H9 (cell line): Measurements from ENCODE around the gene RHEX. TPM values are rescaled to one million over a fixed set of nuclear protein-coding genes. Genes with fewer than 3 reads are reported as not detected.

Experiments
- DNase-seq: peaks from one replicate; pipeline ENCODE4 v3.0.0-alpha.2; 2017
- H2AFZ ChIP-seq: one replicate; pipeline ENCODE4 v1.6.1; 2013; ENCODE audit warnings: mild to moderate bottlenecking, low read length, control low read depth, moderate library complexity
- H2AK5ac ChIP-seq: 2 replicates; pipeline ENCODE4 v1.6.1; 2013; ENCODE audit warnings: low read length, control low read depth, mixed read lengths; ENCODE audit not compliant: insufficient read length
- H2BK120ac ChIP-seq: one replicate; pipeline ENCODE4 v1.6.1; 2013; ENCODE audit warnings: low read depth, mild to moderate bottlenecking, low read length, control low read depth, inconsistent platforms; ENCODE audit not compliant: poor library complexity, severe bottlenecking
- H2BK12ac ChIP-seq: 2 replicates; pipeline ENCODE4 v1.6.1; 2013; ENCODE audit warnings: low read length, control low read depth, mixed read lengths, low read depth; ENCODE audit not compliant: insufficient read length
- H2BK15ac ChIP-seq: 2 replicates; pipeline ENCODE4 v1.6.1; 2013; ENCODE audit warnings: low read depth, low read length, control low read depth
- H2BK20ac ChIP-seq: one replicate; pipeline ENCODE4 v1.6.1; 2013; ENCODE audit warnings: low read depth, mild to moderate bottlenecking, low read length, control low read depth, inconsistent platforms; ENCODE audit not compliant: poor library complexity, severe bottlenecking
- H2BK5ac ChIP-seq: 2 replicates; pipeline ENCODE4 v1.6.1; 2013; ENCODE audit warnings: low read length, control low read depth, mixed read lengths; ENCODE audit not compliant: insufficient read length
- H3K14ac ChIP-seq: 2 replicates; pipeline ENCODE4 v1.6.1; 2013; ENCODE audit warnings: low read length, control low read depth; ENCODE audit not compliant: insufficient read depth
- H3K18ac ChIP-seq: 2 replicates; pipeline ENCODE4 v1.6.1; 2013; ENCODE audit warnings: low read depth, mild to moderate bottlenecking, mixed read lengths, low read length, control low read depth; ENCODE audit not compliant: insufficient read length
- H3K23ac ChIP-seq: 2 replicates; pipeline ENCODE4 v1.6.1; 2013; ENCODE audit warnings: low read length, control low read depth, mixed read lengths, low read depth; ENCODE audit not compliant: insufficient read length
- H3K23me2 ChIP-seq: 2 replicates; pipeline ENCODE4 v1.6.1; 2013; ENCODE audit warnings: low read depth, mild to moderate bottlenecking, mixed read lengths, low read length, control low read depth; ENCODE audit not compliant: insufficient read length, poor library complexity, severe bottlenecking
- H3K27ac ChIP-seq: 2 replicates; pipeline ENCODE4 v1.5.1; 2013; ENCODE audit warnings: low read length, control low read depth, mixed read lengths, low read depth; ENCODE audit not compliant: insufficient read length
- H3K27me3 ChIP-seq: 2 replicates; pipeline ENCODE4 v1.6.1; 2013; ENCODE audit warnings: low read length, control low read depth, inconsistent platforms; ENCODE audit not compliant: insufficient read depth
- H3K4ac ChIP-seq: 2 replicates; pipeline ENCODE4 v1.6.1; 2013; ENCODE audit warnings: low read depth, mild to moderate bottlenecking, control low read depth, inconsistent platforms, low read length, moderate library complexity
- H3K4me1 ChIP-seq: 2 replicates; pipeline ENCODE4 v1.6.1; 2013; ENCODE audit warnings: low read length, control low read depth, inconsistent platforms; ENCODE audit not compliant: insufficient read depth
- H3K4me2 ChIP-seq: 2 replicates; pipeline ENCODE4 v1.6.1; 2013; ENCODE audit warnings: low read length, control low read depth, mixed read lengths; ENCODE audit not compliant: insufficient read length, insufficient read depth
- H3K56ac ChIP-seq: 2 replicates; pipeline ENCODE4 v1.6.1; 2013; ENCODE audit warnings: low read depth, mild to moderate bottlenecking, mixed read lengths, low read length, control low read depth; ENCODE audit not compliant: insufficient read length
- H3K79me1 ChIP-seq: 2 replicates; pipeline ENCODE4 v1.6.1; 2013; ENCODE audit warnings: low read depth, mild to moderate bottlenecking, moderate library complexity, low read length, control low read depth, inconsistent platforms; ENCODE audit not compliant: insufficient read depth, poor library complexity, severe bottlenecking
- H3K79me2 ChIP-seq: 2 replicates; pipeline ENCODE4 v1.6.1; 2013; ENCODE audit warnings: low read length, control low read depth, inconsistent platforms; ENCODE audit not compliant: insufficient read depth
- H3K9ac ChIP-seq: 2 replicates; pipeline ENCODE4 v1.6.1; 2013; ENCODE audit warnings: low read length, control low read depth, mixed read lengths; ENCODE audit not compliant: insufficient read length; ENCODE audit errors: extremely low read depth
- H3K9me3 ChIP-seq: one replicate; pipeline ENCODE4 v1.6.1; 2013; ENCODE audit warnings: low read depth, low read length, inconsistent platforms; ENCODE audit not compliant: control insufficient read depth
- H3T11ph ChIP-seq: one replicate; pipeline ENCODE4 v1.6.1; 2013; ENCODE audit warnings: mild to moderate bottlenecking, low read length, control low read depth, inconsistent platforms
- H4K20me1 ChIP-seq: one replicate; pipeline ENCODE4 v1.6.1; 2013; ENCODE audit not compliant: control insufficient read depth, insufficient read length, insufficient read depth
- H4K5ac ChIP-seq: 2 replicates; pipeline ENCODE4 v1.6.1; 2013; ENCODE audit warnings: low read depth, mild to moderate bottlenecking, mixed read lengths, low read length, control low read depth; ENCODE audit not compliant: insufficient read length
- H4K8ac ChIP-seq: replicated peaks from 2 replicates; pipeline ENCODE4 v1.6.1; 2013; ENCODE audit warnings: low read length, control low read depth, mixed read lengths, low read depth; ENCODE audit not compliant: insufficient read length
- H4K91ac ChIP-seq: 2 replicates; pipeline ENCODE4 v1.6.1; 2013; ENCODE audit warnings: low read depth, mild to moderate bottlenecking, moderate library complexity, mixed read lengths, low read length, control low read depth; ENCODE audit not compliant: insufficient read length
- H3K27ac Mint-ChIP-seq, 3 experiments: 2 replicates in 2 of 3; 3 replicates in 1 of 3; pipeline ENCODE4 v1.8.0; 2020 to 2021; ENCODE audit warnings: mixed read lengths in 3 of 3, mild to moderate bottlenecking in 1 of 3, moderate library complexity in 1 of 3
- H3K27me3 Mint-ChIP-seq: 2 replicates; pipeline ENCODE4 v1.8.0; 2021; ENCODE audit warnings: low read depth, mild to moderate bottlenecking, moderate library complexity, mixed read lengths
- H3K36me3 Mint-ChIP-seq, 3 experiments: 2 replicates in 2 of 3; 3 replicates in 1 of 3; pipeline ENCODE4 v1.8.0; 2020 to 2021; ENCODE audit warnings: low read depth in 3 of 3, mixed read lengths in 3 of 3; ENCODE audit not compliant: insufficient read depth in 1 of 3
- H3K4me1 Mint-ChIP-seq, 2 experiments: 2 replicates each; pipeline ENCODE4 v1.8.0; 2020; ENCODE audit warnings: mixed read lengths in 2 of 2
- H3K4me3 Mint-ChIP-seq, 2 experiments: 2 replicates in 1 of 2; 3 replicates in 1 of 2; pipeline ENCODE4 v1.8.0; 2020 to 2021; ENCODE audit warnings: mild to moderate bottlenecking in 2 of 2, mixed read lengths in 2 of 2, moderate library complexity in 1 of 2
- H3K9me3 Mint-ChIP-seq, 2 experiments: 2 replicates in 1 of 2; 3 replicates in 1 of 2; pipeline ENCODE4 v1.8.0; 2020; ENCODE audit warnings: mild to moderate bottlenecking in 2 of 2, mixed read lengths in 2 of 2, moderate library complexity in 1 of 2
- CTCF ChIP-seq: fragments of 200-600 bp; sonication (generic); conservative IDR thresholded peaks from 3 replicates; pipeline ENCODE4 v1.8.0; 2021; ENCODE audit warnings: antibody characterized with exemption, mild to moderate bottlenecking
- WGBS: extraction: QIAGEN DNeasy Blood & Tissue Kit; methylation state at CpG from one replicate; pipeline ENCODE4 v1.1.7; 2013; ENCODE audit warnings: missing lambda C conversion rate, low lambda C conversion rate, mixed read lengths; ENCODE audit not compliant: insufficient read length; ENCODE audit errors: extremely low coverage; 5-methylcytosine and 5-hydroxymethylcytosine counted together
- total RNA-seq: library from RNA; stranded (reverse); gene quantifications from 2 replicates; pipeline ENCODE4 v1.2.1, GENCODE V29; 2021

RHEX gene
- total RNA-seq, 1 experiment from 2014 or later = not detected

DNA sequence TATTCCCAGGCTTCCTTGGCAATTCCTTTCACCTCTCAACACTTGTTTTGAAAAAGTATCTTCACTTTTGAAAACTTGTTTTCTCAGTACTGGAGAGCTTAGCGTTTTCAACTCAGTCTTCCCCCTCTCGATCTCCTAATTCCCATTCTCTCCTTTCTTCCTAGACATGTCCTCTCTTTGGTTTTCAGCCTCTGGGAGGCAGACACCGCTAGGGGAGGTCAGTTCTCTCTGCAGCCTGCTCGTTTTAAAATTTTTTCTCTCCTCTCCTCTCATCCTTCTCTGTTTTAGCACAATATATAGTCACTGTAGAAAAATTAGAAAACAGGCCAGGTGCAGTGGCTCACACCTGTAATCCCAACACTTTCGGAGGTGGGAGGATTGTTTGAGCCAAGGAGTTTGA, 12.6 kb upstream of the RHEX start:
- Histone ChIP-seq H2AK5ac (no peak overlapping the region), H4K20me1 (no peaks in the 10 kb centered on the region), H2BK120ac (no peak overlapping the region), H2AFZ (no peak overlapping the region), H3K23ac (no peak overlapping the region), H3K79me2 (no peaks in the 10 kb centered on the region), H3T11ph (no peak overlapping the region), H4K91ac (no peak overlapping the region), H3K56ac (no peak overlapping the region), H2BK12ac (no peak overlapping the region), H3K27me3 (no peaks in the 10 kb centered on the region), H3K9me3 (no peaks in the 10 kb centered on the region), H3K9ac (no peak overlapping the region), H3K4me1 (peaks cover 3% of the 10 kb centered on the region; the same call in 1 of the 2 replicates), H3K23me2 (no peaks in the 10 kb centered on the region), H3K79me1 (no peaks in the 10 kb centered on the region), H2BK20ac (no peak overlapping the region), H3K14ac (no peak overlapping the region), H3K4me2 (no peak overlapping the region), H3K4ac (no peak overlapping the region), H2BK5ac (no peak overlapping the region), H2BK15ac (no peak overlapping the region), H3K18ac (no peak overlapping the region), H4K8ac (no peak overlapping the region), H3K27ac (no peak overlapping the region), H4K5ac (no peak overlapping the region)
- Mint-ChIP-seq H3K36me3 (no peaks in the 10 kb centered on the region), H3K4me1 (peaks cover 14 to 23% of the 10 kb centered on the region in 2 experiments), H3K4me3 (no peak overlapping the region), H3K27ac (no peak overlapping the region; a peak in 1 of 7 replicates), H3K9me3 (no peaks in the 10 kb centered on the region; a peak in 1 of 5 replicates), H3K27me3 (no peaks in the 10 kb centered on the region; the same call in none of the 2 replicates)
- no CpG with 5 or more reads among the region's 5 CpGs for WGBS
- no peak for TF ChIP-seq CTCF
- DNase-seq = no peak
